RPMI8226 (cell line): ENCODE results near the gene CACNG3.
"Not testable (repeated sequence)": the region's sequence is repeated elsewhere in the genome, so short reads cannot be mapped to it uniquely, and the experiment has no call there.

Source experiments
- DNase-seq: peaks from one replicate; pipeline ENCODE4 v3.0.0-alpha.2; 2015

The CACNG3 gene

GRCh38 chr16:24255456-24256371 is at the start of gene CACNG3:
TSS of gene CACNG3 (plus strand) at chr16:24256335. CDS start at chr16:24256755, 420 bp downstream.
- peak; percentile 86 for DNase-seq

DNA sequence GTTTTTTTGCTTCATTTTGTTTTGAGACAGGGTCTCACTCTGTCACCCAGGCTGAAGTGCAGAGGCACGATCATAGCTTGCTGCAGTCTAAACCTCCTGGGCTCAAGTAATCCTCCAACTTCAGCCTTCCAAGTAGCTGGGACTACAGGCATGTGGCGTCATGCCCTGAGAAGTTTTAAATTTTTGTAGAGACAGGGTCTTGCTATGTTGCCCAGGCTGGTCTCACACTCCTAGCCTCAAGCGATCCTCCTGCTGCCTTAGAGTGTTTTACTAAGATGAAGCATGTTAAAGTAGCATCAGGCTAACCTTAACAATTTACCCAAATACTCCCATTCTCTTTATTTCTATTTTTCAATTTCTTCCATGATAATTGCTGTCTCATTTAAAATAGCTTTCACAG is 49.2 kb upstream of the CACNG3 start:
- no peak for DNase-seq

GRCh38 chr16:24208710-24209109 is 47.4 kb upstream of the CACNG3 start:
- no peak for DNase-seq

- DNase-seq: no peak
Measured at GRCh38 chr16:24214992-24215391, 41.1 kb upstream of the CACNG3 start.

DNA sequence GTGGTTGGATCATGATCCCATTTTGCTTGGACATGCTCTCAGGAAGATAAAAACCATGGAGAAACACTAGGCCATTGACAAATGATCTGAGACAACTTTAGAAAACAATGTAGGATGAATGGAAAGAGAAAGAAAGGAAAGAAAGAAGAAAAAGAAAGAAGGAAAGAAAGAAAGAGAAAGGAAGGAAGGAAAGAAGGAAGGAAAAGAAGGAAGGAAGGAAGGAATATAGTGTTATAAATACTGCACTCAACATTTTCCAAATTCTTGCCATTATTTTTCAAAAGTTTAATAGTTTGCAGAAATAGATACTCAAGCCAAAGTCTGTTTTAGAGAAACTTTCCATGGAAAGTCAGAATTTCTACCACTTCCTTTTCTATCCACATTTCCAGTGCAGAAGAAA is 39.2 kb upstream of the CACNG3 start:
- no peak for DNase-seq

DNA sequence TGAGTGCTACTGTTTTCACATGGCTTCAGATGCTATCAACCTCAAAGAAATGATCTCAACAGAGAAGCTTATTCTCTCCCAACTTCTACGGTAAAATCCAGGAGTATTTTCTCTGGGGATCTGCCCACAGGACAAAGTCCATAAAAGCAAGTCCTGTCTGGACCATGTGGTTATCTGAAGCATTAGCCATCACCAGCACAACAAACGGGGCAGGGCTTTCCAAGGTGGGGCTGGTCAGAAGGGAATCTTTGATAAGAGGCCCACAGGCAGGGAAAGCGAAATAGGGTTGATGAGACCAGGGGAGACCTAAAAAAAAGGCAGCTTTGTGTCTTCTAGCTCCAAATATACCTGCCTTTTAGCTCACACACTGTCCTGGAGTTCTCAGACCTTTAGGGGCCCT is 38.7 kb upstream of the CACNG3 start:
- no peak for DNase-seq

DNA sequence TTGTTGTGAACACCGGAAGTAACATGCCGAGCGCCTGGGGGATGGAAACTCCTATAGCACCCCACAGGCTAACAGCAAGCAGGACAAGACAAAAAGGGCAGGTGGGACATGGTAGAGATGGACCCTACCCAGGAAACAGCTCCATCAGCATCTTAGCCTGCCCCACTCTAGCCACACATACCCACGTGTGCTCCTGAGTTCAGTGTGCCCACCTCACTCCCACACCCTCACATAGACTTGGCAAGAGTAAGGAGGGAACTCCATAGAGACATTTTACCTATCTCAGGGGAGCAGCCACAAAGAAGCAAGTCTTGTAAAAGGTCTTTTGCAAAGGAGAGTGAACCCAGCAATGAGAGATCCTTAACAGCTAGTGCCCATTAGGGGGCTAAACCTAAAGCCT is 37.8 kb upstream of the CACNG3 start:
- DNase-seq: no peak

DNA sequence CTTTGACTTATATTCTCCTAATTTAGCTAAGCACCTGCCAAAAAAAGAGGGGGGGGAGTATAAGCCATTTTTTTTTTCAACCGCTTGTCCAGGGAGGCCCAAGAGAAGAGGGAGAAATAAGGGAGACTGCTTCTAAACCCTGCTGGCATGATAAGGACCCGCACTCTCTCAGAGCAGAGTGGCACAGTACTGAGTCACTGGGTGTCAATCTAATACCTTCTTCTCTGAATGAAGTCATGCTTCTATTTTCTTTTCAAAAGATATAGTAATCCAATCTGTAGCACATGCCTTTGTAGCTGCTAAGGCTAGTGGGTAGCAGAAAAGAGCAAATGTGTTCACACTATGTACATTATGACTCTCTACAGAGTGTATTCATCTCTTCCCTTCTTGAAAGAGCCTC is 34.9 kb upstream of the CACNG3 start:
- no peak for DNase-seq

DNA sequence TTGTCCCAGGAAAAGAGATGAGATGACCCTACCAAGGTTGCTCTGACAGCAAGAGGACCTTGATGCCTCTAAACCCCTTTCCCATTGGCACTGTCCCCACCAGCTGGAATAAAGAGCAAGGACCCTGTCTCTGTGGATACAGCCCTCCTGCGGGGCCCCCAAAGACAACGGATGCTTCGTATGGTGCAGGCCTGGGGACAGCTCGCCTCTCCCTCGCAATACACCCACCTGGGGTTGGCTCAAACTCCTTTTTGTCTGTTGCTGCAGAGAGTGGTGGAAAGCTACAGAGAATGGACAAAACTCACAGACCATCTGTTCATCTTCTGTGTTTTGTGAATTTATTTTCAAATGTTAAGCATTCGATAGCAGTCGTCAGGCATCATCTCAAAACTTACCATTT is 27.6 kb upstream of the CACNG3 start:
- no peak for DNase-seq

DNA sequence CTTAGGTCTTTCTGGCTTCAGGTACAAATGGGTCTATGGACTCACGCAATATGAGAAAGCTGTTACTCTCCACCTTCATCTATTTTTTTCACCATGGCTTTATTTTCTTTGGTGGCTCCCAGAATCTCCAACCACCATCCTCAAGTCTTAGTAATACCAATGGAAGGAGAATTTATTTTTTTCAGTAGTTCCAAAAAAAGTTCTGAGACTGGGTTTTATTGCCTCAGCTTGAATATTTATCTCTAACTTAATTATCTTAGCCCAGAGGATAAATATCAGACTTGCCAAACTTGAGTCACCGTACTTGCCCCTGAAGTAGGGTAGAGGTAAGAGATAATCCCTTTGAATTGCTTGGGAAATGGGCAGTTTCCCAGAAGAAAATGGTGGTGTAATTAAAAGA is 23.2 kb upstream of the CACNG3 start:
- no peak for DNase-seq

DNA sequence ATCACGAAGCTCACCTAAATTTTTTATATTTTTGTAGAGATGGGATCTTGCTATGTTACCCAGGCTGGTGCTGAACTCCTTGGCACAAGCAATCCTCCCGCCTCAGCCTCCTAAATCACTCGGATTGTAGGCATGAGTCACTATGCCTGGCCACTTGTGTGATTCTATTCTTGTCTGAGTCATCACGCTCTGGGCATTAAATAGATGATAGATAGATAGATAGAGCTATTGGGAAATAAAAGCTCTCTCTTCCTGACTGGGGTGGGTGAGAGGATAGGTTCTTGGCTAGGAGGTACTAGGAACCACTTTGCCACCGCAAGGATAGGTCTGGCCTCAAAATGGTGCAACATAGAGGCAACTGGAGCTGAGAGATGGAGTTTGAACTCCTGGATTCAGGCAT is 21.4 kb upstream of the CACNG3 start:
- no peak for DNase-seq

GRCh38 chr16:24235806-24236205 is 20.3 kb upstream of the CACNG3 start:
- DNase-seq: no peak

DNA sequence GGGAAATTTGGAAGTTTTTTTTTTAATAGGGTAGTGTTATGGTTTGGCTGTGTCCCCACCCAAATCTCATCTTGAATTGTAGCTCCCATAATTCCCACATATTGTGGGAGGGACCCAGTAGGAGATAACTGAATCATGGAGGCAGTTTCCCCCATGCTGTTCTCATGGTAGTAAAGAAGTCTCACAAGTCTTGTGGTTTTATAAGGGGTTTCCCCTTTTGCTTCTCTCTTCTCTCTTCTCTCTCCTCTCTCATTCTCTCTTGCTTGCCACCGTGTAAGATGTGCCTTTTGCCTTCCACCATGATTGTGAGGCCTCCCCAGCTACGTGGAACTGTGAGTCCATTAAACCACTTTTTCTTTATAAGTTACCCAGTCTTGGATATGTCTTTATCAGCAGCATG is 17.3 kb upstream of the CACNG3 start:
- DNase-seq: not testable (repeated sequence)

DNA sequence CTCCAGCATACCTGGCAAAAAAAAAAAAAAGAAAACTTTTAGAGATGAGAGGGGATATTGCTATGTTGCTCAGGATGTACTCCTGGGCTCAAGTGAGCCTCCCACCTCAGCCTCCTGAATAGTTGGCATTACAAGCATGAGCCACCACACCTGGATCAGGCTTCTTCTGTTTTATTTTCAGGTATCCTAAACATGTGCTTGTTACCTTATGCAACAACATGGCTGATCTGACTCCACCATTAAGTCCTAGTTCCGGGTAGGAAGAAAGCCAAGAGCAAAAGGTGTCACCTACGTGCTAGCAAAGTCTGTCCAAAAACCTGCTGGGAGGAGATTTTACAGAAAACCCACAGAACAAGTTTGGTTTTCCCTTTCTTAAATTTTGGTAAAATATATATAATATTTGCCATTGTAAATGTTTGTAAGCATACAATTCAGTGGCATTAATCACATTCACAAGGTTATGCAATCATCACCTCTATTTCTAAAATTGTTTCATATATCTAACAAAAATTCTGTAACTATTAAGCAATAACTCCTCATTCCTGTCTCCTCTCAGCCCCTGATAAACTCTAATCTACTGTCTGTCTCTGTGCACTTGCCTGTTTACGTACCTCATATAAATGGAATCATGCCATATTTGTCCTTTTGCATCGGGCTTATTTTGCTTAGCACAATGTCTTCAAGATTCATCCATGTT is 9.1 kb upstream of the CACNG3 start:
- no peak for DNase-seq

DNA sequence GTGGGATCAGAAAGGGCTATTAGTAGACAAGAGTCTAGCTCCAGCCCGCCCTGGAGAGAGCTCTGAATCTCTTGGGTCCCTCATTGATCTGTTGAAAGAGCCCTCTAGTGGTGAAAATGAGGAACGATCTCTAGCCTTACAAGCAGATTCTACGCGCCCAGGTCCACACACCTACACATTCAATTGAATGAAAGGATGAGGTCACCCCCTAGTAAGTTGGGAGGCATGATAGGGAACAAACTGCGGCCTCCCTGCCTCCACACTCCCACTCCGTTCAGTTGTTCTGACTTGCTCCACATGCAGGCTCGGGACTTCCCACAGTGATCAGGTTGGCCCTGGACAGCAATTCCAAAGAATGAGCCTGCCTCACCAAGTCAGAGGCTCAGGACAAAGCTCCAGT is 2.9 kb upstream of the CACNG3 start:
- DNase-seq: peak; percentile 64

- DNase-seq: no peak
Measured at GRCh38 chr16:24257958-24258357, 1.8 kb downstream of the CACNG3 start.

GRCh38 chr16:24258791-24259190 is 2.7 kb downstream of the CACNG3 start:
- DNase-seq: no peak

- no peak for DNase-seq
Measured at GRCh38 chr16:24262816-24263215, 6.7 kb downstream of the CACNG3 start.

GRCh38 chr16:24270721-24271442 is 14.7 kb downstream of the CACNG3 start:
- no peak for DNase-seq

- no peak for DNase-seq
Measured at GRCh38 chr16:24272379-24272778, 16.2 kb downstream of the CACNG3 start.

- no peak for DNase-seq
Measured at GRCh38 chr16:24273508-24274182, 17.5 kb downstream of the CACNG3 start.

- no peak for DNase-seq
Measured at GRCh38 chr16:24275413-24275812, 19.3 kb downstream of the CACNG3 start.

- no peak for DNase-seq
Measured at GRCh38 chr16:24279982-24280515, 23.9 kb downstream of the CACNG3 start.
